Esophagus squamous epithelium (tissue), 4 donors: Measurements from ENCODE around the gene LIMS2.

Experiments
- POLR2A ChIP-seq, 4 donors: fragments of 450-650 bp; IDR thresholded peaks; one replicate each; pipeline ENCODE4 v1.6.1; 2017; ENCODE audit warnings: antibody characterized with exemption in 4 of 4, mild to moderate bottlenecking in 4 of 4, moderate library complexity in 3 of 4
- TF ChIP-seq, protein P1 (sequence below), 6 experiments: fragments of 450-650 bp in 4 of 6; fragments of 200-600 bp in 2 of 6; sonication (generic) in 2 of 6; IDR thresholded peaks; one replicate each; pipeline ENCODE4 v1.5.1; 2016 to 2019; ENCODE audit warnings: antibody characterized with exemption in 6 of 6, mild to moderate bottlenecking in 4 of 6, moderate library complexity in 4 of 6

DNA sequence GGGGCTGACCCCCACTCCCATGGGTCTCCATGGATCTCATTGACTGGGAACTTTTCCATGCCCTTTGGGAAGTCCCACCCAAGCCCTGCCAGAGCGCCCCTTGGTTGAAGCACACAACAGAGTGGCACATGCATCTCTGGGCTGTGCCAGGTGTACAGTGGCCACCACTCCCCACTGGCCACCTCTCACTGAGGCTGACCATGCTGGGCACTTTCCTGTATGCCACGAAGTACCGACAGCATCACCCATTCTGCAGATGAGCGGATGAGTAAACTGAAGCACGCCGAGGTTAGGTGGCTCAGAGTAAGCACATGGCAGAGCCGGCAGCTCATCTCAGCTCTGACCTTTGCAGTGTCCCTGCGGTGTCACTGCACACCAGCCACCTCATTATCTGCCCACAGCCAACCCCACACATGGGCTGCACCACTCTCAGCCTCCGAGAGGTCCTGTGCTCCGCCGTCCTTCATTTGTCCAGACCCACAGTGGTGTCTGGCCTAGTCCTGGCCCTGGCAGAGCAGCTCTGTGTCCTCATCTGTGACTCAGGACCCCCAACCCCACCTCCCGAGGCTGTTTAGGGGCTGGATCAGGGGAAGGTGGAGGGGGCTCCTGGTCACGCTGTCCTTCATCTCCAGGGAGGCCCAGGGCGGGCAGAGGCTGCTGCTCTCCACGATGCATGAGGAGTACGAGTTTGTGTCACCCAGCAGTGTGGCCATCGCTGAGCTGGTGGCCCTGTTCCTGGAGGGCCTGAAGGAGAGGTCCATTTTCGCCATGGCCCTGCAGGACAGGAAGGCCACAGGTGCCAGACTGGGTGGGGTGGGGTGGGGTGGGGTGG, 47.4 kb downstream of the LIMS2 start:
- TF ChIP-seq, protein P1, sequence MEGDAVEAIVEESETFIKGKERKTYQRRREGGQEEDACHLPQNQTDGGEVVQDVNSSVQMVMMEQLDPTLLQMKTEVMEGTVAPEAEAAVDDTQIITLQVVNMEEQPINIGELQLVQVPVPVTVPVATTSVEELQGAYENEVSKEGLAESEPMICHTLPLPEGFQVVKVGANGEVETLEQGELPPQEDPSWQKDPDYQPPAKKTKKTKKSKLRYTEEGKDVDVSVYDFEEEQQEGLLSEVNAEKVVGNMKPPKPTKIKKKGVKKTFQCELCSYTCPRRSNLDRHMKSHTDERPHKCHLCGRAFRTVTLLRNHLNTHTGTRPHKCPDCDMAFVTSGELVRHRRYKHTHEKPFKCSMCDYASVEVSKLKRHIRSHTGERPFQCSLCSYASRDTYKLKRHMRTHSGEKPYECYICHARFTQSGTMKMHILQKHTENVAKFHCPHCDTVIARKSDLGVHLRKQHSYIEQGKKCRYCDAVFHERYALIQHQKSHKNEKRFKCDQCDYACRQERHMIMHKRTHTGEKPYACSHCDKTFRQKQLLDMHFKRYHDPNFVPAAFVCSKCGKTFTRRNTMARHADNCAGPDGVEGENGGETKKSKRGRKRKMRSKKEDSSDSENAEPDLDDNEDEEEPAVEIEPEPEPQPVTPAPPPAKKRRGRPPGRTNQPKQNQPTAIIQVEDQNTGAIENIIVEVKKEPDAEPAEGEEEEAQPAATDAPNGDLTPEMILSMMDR (IDR thresholded peaks at IDR 0.05), result no peak
- TF ChIP-seq POLR2A (IDR thresholded peaks at IDR 0.05), result no peak
